Prostate gland (tissue), 2 donors: ENCODE measurements around the gene POLA1.

Source experiments
- POLR2A ChIP-seq: fragments of 450-650 bp; IDR thresholded peaks from one replicate; pipeline ENCODE4 v1.6.1; 2016; ENCODE audit warnings: antibody characterized with exemption, mild to moderate bottlenecking
- TF ChIP-seq, protein P1 (sequence below), 4 experiments: fragments of 200-600 bp in 2 of 4; fragments of 450-650 bp in 2 of 4; sonication (generic) in 2 of 4; IDR thresholded peaks; 1 replicate in 3 of 4; 2 replicates in 1 of 4; pipeline ENCODE4 v1.5.1; 2016 to 2019; ENCODE audit warnings: antibody characterized with exemption in 4 of 4, mild to moderate bottlenecking in 2 of 4, moderate library complexity in 2 of 4

DNA sequence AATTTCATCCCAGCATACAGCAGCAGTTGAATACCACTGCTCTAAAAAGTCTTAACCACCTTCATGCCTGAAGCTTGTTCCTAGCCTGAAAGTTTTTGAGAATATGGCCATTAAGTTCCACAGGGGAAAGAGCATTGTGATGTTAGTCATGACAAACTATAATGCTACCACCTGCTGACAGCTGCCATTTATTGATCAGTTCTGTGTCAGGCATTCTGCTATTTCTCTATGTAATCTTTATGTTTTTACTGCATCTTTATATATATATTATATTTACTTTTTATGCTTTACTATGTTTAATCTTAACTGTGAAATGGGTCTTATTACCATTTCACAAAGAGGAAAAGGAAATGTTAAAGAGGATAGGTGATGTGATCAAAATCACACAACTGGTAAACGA, 268.1 kb downstream of the POLA1 start:
- TF ChIP-seq, protein P1, sequence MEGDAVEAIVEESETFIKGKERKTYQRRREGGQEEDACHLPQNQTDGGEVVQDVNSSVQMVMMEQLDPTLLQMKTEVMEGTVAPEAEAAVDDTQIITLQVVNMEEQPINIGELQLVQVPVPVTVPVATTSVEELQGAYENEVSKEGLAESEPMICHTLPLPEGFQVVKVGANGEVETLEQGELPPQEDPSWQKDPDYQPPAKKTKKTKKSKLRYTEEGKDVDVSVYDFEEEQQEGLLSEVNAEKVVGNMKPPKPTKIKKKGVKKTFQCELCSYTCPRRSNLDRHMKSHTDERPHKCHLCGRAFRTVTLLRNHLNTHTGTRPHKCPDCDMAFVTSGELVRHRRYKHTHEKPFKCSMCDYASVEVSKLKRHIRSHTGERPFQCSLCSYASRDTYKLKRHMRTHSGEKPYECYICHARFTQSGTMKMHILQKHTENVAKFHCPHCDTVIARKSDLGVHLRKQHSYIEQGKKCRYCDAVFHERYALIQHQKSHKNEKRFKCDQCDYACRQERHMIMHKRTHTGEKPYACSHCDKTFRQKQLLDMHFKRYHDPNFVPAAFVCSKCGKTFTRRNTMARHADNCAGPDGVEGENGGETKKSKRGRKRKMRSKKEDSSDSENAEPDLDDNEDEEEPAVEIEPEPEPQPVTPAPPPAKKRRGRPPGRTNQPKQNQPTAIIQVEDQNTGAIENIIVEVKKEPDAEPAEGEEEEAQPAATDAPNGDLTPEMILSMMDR (IDR thresholded peaks at IDR 0.05), result no peak
- no peak for TF ChIP-seq POLR2A
